GM19193 (cell line): ENCODE measurements around the gene HLA-DMA.

Source experiments
- POLR2A ChIP-seq: IDR thresholded peaks from 4 replicates; pipeline ENCODE4 v1.6.1; 2011; ENCODE audit not compliant: insufficient read depth, insufficient read length; ENCODE audit errors: extremely low read depth

Gene HLA-DMA

DNA sequence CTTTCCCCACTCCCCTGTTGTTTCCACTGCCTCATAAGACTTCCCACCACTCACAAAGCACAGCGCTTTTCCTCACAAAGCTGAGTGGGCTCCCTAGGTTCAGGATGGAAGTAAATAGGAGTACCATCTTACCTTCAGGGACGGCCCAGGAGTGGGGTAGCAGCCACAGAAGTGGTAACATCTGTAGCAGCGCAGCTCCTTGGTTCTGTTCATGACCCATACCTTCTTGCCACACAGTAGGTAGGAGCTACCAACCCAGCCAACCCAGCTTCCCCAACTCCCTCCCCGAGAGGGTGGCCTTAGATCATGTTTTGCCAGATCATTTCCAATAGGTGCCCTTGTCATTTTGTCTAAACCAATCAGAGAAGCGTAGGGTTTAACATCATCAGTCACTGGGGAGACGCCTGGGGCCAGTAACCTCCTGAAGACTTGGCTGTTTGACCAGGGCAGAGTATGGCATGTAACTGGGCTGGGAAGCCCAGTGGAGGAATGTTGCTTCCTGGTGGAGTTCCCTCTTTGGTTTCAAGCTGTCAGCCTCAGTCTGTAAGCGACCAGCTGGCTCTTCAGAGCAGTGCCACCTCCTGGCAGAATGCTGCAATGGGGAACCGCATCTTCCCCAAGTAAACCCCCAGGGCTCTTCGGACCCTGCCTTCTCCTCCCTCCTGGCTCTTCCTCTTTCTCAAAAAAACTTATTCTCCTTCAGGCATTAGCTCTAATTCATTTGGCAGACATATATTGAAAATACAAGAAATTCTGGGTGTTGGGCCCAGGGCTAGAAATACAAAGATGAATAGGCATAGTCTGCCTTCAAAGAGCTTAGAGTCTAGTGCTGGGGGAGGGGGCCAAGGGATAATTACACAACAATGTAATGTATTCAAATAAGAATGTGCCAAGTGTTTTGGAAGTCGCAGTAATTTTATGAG lies at the start of gene HLA-DMA:
HLA-DMA (minus strand) TSS at position 281 of the 923 bp plus-strand sequence; CDS start at position 220, 61 bp downstream.
- TF ChIP-seq POLR2A = peak; percentile 97

DNA sequence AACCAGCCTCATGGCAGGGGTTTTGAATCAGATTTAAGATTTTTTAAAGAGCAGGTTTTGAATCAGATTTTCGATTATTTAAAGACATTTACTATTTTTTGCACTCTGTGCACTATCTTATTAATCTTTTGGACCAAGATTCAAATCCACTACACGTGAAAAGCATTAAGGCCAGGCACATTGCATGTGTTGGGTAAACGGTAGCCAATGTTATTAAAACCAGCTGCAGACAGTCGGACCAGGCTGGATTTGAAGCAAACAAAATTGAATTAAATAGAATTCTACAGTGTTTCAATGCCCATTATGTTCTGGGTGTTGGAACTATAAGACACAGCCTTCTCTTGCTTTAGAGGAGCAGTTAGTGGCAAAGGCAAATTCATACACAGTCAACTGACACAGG lies 48.8 kb upstream of the HLA-DMA start:
- no peak for TF ChIP-seq POLR2A

DNA sequence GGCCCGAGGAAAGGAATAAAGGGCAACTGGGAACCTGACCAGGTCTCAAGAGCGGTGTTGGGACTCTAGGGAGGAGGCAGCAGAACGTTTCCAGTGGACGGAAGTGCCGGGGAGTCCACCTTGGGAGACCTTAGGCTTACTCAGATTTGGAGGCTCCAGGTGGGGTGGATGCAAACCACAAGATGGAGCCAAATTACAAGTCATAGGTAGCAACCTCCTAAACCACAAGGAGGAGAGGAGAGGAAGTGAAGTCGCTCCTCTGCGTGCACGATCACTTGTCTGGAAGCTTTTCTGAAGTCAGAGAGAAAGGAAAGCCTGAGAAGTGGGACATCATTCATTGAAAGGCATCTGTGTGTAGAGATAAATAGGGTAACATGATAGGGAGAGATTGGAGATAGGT lies 47.2 kb upstream of the HLA-DMA start:
- TF ChIP-seq POLR2A = no peak

DNA sequence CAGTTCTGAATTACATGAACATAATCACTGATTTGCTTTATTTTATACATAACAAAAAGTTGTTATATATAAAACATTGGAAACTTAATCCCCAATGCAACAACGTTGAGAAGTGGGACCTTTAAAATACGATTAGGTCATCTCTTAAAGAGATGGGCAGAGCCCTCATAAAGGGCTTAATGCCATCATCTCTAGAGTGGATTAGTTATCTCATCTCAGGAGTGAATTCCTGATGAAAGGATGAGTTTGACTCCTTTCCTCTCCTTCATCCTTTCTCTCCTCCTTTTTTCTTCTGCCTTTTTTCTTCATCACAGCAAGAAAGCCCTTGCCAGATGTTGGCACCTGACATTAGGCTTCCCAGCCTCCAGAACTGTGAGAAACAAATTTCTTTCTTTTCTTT lies 42.6 kb upstream of the HLA-DMA start:
- TF ChIP-seq POLR2A = no peak

DNA sequence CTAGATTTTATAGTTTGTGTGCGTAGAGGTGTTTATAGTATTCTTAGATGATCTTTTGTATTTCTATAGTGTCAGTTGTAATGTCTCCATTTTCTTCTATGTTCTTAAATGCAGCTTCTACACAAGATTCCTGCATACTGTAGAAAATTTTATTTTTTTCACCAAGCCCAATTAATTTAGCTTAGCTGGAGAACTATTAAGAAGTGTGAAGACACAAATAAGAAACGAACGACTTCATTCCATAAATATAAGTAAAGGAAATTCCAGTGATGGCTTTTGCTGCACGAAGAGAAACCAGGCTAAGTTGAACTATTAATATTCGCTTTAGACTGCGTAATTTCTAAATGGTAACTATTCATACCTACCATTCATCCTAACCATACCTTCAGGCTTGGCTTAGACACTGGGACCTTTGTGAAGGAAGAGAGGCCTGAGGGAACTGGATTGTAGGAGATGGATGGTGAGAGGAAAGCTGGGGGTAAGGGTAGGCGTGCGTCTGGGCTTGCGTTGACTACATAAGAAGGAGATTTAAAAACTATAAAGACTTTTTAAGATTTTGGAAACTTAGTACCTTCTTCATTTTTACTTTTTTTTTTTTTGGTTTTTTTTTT lies 40.6 kb upstream of the HLA-DMA start:
- no peak for TF ChIP-seq POLR2A

DNA sequence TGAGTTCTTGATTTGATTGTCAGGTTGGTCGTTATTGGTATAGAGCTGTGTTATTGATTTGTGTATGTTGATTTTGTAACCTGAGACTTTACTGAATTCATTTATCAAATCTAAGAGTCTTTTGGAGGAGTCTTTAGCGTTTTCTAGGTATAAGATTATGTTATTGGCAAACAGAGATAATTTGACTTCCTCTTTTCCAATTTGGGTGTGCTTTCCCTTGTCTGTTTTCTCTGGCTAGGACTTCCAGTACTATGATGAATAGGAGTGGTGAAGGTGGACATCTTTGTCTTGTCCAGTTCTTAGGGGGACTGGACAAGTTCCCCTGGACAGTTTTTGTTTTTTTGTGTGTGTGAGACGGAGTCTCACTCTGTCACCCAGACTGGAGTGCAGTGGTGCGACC lies 39.1 kb upstream of the HLA-DMA start:
- TF ChIP-seq POLR2A = no peak

DNA sequence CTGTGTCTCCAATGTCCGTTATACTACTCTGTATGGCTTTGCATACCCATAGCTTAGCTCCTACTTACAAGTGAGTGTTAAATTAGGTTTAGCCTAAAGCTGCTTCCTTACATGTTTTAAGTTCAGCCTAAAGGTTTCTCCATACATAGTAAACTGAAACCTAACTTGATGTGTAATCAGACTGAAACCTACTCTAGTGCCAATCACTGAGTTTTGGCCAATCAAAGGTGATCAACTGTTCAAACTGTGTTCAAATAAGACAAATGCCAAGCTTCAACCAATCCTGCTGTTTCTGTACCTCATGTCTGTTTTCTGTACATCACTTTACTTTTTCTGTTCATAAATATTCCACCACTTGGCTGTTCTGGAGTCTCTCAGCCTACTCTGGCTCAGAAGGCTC lies 36.5 kb upstream of the HLA-DMA start:
- TF ChIP-seq POLR2A = no peak

DNA sequence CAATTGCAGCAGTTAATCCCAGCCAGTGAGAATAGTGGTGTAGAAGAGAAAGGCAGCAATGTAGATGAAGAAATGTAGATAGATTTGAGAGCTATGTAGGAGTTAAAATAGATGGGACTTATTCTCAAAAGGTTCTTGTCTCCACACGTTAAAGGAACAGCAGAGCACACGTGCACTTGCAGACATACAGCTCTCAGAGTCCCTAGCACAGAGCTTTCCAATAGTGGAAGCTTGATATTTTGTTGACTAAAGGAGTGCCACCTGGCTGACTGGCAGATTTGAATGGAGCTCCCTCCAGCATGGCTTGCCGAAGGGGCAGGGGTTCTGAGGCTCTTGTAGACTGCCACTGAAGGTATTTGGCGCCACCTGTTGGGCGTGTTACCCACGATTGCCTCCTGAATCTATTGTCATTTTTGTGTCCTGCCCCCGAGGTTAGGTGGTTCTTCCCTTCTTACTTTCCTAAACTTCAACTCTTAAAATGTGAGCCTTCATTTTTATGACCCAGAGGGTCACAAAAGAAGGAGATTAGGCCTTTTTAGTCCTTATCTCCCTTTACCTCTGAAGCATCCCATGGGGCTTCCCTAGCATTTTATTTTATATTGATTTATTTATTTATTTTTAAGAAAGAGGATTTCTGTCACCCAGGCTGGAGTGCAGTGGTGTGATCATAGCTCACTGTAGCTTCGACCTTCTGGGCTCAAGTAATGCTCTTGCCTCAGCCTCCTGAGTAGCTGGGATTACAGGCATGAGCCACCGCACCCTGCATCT lies 31.9 kb upstream of the HLA-DMA start:
- TF ChIP-seq POLR2A = no peak

DNA sequence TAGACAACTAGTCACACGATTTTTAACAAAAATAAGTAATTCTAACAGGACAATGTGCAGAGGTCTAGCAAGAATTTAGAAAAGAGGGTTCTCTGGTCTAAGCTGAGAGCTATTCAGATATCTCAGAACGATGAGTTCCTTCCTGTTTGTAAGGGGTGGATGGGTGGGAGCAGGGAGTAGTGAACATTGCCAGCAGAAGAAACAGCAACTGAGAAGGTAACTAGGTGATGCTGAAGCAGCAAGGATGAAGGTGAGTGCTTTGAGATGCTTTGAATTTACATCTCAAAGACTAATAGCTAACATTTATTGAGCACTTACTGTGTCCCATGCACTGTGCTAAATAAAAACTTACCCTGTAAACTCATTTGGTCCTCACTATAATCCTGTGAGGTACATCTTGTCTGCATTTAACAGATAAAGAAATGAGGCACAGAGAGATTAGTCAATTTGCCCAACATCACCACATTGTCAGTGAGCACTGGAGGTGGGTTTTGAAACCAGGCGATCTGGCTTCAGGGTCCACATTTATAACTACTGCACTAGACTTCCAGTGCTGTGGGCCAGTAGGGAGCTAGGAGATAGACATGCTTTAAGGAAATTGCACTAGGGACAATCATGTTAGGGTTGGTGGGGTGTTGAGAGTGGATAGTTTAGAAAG lies 31.2 kb upstream of the HLA-DMA start:
- no peak for TF ChIP-seq POLR2A

DNA sequence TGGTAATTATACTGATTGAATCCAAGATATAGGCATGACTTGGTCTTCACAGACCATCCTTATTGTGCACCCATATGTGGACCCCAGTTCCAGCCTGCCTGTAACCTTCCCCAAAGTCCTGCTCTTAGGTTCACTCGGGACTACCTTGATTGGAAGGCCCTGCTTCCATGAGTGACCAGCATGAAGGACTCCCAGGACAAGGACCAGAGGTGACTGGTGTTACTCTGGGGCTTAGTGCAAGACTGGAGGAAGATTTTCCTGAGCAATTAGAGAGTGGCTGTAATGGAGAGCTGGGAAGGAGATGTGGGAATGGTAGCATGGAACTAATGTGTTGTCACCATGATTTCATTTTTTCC lies 30.6 kb upstream of the HLA-DMA start:
- TF ChIP-seq POLR2A = no peak

DNA sequence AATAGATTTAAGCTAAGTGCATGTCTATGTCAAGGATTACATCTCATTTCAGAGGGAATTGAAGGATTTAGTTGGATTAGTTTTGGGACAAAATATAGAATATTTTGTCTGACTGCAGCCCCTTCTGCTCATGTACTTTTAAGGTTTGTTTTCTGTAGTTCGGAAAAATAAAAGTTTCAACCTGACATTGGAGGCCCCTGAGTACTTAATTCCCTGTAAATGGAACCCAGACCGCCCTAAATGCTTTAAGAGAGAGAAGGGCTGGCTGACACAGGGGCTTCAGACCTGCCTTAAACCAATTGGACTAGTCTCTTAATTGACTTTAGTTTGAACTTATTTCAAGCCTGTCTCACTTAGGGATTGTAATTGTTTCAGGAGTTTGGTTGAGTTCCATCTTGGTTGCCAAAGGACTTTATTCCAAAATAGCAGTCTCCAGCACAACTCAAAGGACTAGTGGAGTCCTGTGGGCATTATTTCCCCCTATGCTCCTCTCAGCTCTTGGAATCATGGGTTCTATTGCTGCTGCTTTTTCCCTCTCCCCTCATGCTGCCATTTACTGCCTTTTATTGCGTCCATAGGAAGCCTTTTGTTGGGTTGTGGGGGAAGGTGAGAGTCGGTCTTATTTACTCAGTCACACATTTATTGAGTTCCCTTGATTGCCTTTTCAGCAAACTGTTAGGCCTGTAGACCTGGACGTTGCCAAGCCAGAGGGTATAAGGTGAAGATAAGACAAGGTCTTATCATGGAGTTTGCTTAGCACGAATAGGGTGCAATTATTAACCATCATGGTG lies 30.0 kb upstream of the HLA-DMA start:
- TF ChIP-seq POLR2A = peak; percentile 22

DNA sequence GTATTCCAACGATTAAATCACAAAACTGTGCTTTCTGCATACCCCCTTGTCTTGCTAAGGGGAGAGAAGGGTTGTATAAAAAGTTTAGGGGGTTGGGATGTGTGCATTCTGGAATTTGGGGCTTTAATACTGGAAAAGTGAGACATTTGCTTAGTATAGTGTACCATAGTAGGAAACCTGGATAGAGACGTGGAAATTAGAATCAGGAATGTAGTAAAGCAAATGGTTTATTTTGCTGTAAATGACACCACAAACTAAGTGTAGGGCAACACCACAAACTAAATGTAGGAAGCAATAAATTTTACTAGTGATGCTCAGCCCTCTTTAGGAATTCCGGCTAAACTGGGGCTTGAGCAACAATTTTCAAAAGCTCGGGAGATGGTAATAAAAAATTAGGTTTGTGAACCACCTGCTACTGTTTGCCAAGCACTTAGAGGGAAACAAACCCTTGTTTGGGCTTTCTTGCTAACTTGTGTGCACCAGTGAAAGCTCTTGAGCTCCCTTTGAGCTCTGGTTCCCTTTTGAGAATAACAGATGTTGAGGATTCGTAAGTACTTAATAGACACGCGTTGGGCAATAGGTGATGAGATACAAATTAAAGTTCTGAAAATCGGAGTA lies 29.3 kb upstream of the HLA-DMA start:
- peak; percentile 37 for TF ChIP-seq POLR2A

DNA sequence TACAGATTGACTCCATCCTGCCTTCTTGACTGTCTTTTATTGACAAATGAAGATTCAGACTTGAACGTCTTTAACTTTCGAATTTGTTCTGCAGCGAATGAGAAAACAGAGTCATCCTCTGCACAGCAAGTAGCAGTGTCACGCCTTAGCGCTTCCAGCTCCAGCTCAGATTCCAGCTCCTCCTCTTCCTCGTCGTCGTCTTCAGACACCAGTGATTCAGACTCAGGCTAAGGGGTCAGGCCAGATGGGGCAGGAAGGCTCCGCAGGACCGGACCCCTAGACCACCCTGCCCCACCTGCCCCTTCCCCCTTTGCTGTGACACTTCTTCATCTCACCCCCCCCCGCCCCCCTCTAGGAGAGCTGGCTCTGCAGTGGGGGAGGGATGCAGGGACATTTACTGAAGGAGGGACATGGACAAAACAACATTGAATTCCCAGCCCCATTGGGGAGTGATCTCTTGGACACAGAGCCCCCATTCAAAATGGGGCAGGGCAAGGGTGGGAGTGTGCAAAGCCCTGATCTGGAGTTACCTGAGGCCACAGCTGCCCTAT lies 27.7 kb upstream of the HLA-DMA start:
- TF ChIP-seq POLR2A = peak; percentile 21

DNA sequence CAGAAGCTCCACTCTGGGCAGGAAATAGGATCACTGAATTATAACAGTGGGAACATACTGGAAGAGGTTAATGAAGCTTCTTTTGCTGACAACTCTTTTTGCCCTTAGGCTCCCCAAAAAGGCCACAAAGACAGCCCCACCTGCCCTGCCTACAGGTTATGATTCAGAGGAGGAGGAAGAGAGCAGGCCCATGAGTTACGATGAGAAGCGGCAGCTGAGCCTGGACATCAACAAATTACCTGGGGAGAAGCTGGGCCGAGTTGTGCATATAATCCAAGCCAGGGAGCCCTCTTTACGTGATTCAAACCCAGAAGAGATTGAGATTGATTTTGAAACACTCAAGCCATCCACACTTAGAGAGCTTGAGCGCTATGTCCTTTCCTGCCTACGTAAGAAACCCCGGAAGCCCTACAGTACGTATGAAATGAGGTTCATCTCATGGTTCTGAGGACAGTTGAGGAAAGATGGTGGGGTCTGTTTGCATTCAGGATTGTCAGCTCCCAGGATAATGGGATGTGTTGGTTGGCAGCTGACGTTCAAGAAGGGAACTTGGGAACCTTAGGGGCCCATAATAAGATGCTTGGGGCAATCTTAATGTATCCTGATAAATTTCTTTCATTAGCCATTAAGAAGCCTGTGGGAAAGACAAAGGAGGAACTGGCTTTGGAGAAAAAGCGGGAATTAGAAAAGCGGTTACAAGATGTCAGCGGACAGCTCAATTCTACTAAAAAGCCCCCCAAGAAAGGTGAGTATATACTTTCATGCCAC lies 27.0 kb upstream of the HLA-DMA start:
- TF ChIP-seq POLR2A = peak; percentile 35

DNA sequence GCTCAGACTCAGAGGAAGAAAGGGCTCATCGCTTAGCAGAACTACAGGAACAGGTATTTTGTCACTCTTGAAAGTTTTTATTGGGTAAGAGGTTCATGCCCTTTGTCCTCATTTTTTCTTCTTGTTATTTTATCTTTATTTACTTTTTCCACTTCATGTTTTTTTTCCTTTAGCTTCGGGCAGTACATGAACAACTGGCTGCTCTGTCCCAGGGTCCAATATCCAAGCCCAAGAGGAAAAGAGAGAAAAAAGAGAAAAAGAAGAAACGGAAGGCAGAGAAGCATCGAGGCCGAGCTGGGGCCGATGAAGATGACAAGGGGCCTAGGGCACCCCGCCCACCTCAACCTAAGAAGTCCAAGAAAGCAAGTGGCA lies 25.0 kb upstream of the HLA-DMA start:
- TF ChIP-seq POLR2A = peak; percentile 0
